NCI-H1417 treated with DMSO at 0.1 percent for 48 hours (cell line): ENCODE measurements around the gene TMEM203.

Experiments used
- DNase-seq: peaks from one replicate; lab custom pipeline; 2025; lab: John Stamatoyannopoulos, UW

The TMEM203 gene

DNA sequence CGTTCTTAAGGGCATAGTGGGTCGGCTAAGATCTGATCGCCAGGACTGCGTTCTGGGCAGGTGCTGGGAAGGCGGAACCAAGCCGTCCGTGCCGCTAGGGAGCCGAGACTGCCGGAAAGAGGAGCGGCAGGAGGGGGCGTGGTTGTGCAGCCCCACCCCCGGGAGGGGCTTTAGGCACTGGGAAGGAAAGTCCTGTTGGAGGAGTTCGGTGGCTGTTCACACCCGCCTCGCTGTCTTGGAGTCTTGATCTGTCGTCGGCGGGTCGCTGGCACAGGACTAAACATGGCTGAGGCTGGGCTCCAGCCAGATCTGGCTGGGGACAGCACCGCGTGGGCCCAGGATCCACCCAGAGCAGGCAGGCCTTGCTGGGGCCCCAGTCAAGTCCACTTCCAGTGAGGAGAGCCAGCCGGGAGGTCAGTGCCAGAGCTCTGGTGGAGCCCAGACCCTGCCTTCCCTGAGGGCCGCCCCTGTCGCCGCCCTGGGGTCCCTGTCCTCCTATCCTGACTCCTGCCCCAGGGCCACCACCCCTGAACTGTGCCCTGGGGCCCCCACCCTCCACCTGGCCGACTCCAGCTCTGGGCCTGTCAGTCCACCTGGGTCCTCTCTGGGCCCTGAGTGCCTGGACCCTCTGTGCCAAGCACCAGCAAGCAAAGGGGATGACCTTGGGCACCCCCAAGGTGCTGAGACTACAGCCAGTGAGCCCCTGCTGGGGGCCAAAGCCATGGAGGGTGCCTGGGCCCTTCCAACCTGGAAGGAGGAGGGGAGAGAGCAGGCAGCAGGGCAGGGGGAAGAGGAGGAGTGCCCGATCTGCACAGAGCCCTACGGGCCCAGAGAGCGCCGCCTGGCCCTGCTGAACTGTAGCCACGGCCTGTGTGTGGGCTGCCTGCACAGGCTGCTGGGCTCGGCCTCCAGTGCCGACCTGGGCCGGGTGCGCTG, 12.1 kb upstream of the TMEM203 start:
- no peak for DNase-seq

DNA sequence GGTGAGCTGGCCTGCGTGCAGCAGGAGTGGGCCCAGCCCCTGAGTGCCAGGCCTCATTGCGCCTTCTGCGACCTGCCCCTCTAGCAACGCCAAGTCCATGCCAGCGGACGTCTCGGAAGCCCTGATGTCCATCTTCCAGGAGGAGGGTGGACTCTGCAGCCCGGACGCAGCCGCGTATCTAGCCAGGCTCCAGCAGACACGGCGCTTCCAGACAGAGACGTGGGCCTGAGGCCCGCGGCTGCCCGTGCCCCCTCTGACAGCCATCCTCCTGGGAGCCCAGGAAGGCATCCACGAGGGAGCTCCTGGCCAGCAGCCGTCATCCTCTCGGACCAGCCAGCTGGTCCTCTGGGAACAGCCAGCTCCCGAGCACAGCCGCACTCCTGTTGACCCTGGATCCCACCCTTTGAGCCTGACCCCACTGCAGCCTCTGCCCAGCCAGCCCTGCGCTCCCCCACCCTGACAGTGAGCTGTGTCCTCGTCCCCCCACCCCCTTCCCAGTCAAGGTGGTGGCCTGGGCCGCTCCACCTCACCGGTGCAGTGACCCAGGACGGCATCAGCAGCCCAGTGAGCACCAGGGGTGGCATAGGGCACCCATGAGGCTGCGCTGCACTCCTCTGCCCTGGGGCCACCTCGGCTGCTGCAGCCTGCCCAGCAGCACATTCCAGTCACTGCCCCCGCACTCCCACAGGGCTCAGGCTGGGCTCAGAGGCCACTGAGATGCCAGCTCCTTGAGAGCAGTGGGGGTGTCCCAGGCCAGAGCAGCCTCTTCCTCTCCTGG, 10.9 kb upstream of the TMEM203 start:
- no peak for DNase-seq

DNA sequence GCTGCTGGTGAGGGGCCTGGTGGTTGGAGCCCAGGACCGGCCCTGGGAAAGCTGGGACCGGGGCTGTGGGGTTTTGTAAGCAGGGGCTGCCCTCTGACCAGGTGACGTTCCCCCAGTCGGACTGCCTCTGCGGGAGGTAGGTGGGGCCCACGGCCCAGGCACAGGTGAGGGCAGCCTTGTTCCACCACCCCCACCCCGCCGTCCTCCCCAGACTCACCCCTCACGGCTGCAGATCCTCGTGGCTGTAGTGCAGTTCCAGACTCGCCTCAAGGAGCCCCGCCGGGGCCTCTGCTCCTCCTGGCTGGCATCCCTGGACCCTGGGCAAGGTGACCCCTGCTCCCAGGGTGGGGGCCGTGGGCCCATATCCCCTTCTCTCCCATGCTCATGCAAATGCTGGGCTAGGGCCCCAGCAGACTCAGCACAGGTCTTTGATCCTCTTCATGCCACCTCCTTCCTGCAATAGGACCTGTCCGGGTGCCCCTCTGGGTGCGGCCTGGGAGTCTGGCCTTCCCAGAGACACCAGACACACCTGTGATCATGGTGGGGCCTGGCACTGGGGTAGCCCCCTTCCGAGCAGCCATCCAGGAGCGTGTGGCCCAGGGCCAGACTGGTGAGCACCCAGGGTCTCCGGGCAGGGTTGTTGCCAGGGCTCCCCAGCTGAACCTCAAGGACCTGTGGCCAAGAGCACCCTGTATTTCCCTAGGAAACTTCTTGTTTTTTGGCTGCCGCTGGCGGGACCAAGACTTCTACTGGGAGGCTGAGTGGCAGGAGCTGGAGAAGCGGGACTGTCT, 9.9 kb upstream of the TMEM203 start:
- no peak for DNase-seq

DNA sequence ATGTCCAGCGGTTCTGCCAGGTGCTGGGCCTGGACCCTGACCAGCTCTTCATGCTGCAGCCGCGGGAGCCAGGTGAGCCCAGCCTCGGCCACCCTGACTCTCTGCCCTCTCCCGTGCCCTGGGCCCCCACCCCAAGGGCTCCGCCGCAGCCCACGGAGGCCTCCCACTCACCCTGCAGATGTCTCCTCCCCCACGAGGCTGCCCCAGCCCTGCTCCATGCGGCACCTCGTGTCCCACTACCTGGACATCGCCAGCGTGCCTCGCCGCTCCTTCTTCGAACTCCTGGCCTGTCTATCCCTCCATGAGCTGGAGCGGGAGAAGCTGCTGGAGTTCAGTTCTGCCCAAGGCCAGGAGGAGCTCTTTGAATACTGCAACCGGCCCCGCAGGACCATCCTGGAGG, 9.2 kb upstream of the TMEM203 start:
- no peak for DNase-seq

DNA sequence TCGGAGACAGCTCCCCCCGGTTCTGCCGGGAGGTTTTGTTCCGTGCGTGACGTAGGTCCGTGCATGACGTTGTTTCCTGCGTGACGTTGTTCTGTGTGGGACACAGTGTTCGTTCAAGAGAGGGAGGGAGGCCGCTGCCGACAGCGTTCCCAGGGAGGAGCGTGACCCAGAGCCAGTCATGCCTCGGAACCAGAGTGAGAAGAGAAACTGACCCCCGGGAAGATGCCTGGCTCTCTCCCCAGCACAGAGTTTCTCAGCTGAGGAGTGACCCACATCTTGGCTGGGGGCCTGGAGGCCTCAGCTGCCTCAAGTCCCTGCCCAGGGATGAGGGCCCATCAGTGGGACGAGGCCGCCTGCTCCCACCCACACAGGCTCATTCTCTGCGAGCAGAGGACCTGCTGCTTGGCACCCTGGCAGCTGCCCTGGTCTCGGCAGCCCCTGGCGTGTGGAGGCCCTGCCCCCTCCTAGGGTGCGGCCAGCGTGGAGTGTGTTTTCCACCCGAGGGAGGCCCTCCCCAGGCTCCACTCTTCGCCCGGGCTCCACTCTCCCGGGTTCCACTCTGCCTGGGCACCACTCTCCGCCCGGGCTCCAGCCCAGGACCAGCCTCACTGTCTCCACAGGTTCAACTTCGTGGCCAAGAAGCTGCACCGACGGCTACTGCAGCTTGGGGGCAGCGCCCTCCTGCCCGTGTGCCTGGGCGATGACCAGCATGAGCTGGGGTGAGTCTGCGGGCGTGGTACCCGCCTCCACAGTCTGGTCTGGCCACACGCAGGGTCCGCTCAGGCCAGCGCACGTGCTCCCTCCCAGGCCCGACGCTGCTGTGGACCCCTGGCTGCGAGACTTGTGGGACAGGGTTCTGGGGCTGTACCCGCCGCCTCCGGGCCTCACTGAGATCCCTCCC, 8.0 kb upstream of the TMEM203 start:
- DNase-seq = no peak

DNA sequence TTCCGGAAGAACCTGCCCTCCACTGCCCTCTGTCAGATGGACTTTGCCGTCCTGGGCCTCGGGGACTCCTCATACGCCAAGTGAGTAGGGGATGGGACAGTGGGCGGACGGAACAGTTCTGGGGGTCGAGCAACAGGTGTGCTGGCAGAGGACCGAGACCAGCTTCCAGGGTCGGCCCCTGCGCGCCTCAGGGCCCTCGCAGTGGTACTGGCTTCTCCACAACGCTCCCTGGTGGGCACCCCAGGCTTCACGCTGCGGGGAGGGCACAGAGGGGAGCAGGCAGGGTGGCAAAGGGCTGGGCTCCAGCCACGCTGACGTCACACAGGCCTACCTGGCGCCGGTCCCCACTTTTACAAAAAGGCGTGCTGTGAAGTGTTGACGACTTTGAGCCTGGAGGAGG, 7.1 kb upstream of the TMEM203 start:
- no peak for DNase-seq

DNA sequence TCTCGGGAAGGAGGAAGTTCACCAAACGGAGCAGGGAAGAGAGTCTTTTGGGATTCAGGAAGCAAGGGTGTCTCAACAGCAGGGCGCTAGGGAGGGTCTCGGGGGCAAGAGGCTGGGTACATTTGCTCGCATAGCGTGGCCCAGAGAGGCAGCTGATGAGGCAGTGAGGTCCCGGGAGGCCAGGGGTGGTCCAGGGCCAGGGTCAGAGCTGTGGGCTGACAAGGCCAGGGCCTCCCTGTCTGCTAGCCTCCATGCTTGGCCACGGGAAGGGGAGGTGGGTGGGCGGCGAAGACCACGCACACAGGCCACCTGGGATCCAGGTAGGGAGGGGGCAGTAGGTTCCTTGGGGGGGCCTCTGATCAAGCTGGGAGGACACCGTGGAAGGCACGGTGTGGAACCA, 6.1 kb upstream of the TMEM203 start:
- DNase-seq = no peak

DNA sequence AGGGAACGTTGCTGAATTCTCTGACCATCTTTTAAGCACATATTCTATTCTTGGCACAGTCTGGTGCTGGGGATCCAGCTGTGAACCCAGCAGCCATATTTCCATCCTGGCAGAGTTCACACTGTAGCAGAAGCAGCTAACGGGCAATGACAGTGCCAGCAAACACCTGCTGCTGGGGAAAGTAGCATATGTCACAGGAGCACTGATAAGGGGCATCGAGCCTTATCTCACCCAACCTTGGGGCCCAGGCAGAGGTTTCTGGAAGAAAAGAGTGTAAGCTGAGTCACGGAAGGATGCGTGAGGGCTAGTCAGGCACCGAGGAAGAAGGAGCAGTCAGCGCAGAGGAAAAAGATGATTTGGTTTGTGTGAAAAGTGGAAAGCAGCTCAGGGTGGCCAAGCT, 1.2 kb upstream of the TMEM203 start:
- no peak for DNase-seq

DNA sequence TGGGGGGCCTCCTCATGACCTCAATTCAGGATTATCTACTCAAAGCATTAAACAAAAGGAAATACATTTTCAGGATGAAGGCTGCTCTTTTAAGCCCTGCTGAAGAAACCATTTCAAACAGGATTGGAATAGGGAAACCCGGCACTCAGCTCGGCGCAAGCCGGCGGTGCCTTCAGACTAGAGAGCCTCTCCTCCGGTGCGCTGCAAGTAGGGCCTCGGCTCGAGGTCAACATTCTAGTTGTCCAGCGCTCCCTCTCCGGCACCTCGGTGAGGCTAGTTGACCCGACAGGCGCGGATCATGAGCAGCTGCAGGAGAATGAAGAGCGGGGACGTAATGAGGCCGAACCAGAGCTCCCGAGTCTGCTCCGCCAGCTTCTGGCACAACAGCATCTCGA, 720 bp downstream of the TMEM203 start:
- no peak for DNase-seq

DNA sequence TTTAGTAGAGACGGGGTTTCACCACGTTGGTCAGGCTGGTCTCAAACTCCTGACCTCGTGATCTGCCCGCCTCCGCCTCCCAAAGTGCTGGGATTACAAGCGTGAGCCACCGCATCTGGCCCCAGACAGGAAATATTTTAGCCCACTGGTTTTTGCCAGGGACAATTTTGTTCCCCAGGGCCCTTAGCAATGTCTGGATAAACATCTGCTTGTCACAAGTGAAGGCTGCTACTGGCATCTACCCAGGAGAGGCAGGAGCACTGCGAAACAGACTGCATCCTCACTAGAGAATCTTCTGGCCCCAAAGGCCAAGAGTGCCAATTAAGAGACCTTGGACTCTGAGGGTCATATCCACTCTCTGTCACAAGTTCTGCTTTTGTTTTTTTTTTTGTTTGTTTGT, 2.5 kb downstream of the TMEM203 start:
- DNase-seq = no peak

DNA sequence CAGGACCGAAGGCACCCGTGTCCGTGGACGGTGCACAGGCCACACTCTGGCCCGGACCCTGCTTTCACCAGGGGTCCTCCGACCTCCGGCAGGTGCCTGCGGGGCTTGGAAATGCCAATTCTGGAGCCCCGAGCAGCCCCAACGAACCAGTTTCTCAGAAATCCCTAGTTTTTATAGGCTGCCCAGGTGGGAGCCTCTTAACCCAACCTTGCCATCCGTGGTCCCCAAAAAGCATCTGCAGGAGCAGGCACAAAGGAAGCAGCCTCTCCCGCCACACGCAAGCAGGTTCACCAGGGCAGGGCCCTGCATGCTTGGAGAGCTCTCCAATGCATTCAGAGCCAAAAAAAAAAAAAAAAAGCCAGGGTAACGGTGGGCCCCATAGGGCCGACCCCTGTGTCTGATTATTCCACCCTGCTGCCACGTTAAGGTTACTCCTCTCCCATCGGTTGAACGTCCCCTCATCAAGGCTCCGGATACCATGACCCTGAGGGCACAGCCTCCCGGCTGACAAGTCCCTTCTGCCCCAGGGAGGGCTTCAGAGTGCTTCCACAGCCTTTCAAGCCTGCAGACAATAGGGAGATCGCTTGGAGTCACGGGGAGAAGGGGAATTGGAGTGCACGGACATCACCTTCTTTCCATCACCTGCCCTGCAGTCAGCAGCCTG, 4.1 kb downstream of the TMEM203 start:
- DNase-seq = no peak

DNA sequence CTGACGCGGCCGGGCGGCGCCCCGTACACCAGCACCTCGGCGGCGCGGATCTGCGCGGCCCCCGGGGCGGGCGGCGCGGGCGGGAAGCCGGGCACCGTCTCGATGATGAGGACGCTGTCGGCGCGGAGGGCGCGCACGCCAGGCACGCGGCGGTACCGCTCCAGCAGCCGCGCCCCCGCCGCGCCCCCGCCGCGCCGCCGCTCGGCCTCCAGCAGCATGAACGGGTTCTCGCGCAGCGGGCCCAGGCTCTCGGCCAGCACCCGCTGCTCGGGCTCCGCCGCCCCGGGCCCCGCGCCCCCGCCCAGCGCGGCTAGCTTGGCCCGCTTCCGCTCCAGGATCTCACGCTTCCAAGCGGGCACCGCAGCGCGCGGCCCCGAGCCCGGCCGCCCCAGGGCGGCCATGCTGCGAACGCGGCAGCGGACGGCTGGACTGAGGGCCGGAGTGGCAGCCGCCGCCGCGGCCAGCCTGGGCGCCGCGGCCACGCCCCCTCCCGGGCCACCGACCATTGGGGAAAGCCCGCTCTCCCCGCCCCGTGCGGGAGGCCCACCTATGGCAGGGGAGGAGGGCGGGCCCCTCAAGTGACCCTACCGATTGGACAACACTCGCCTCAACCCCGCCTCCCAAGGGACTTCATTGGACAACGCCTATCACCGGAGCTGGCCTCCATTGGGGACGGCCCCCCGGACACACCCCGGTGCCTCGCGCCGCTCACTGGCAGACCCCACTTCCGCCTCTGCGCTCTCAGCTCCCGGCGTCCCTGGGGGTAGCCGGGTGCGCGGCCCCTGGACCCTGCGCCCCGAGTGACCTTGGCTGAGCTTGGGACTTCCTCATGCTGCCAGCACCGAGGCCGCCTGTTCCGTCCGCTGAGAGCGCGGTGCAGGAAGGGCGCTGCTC, 4.9 kb downstream of the TMEM203 start, which contains the start of gene TPRN:
Gene TPRN (minus strand): TSS at position 431 of the 894 bp plus-strand sequence. CDS start 30 bp downstream, at position 401.
- peak; percentile 97 for DNase-seq

DNA sequence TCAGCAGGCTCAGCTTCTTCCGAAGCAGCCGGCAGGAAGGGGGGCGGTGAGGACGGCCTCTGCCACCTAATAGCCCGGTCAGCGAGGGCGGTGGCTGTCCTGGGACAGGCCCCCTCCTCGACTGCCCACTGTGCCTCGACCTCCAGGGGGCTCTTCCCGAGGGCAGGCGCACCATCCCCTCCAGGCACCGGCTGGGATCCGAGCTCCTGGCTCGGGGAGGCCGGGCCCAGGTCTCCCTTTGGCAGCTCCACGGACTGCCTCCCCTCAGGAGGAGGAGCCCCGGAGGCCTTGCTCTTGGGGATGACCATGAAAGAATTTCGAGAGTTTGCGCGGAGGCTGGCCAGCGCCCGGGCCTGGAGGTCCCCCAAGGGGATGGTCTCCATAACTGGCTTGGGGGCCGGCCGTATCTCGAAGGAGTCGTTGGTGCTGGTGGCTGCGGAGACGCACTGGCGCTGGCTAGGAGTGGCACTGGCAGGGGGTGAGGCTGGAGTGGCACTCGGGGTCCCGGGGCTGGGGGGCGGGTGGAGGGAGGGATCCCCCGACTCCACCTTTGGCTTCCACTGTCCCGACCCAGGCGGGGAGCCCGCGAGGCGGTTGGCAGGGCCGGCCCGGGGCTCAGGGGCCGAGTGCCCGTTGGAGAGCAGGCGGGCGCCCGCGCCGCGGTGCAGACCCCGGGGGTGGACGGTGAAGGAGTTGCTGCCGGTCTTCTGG, 5.9 kb downstream of the TMEM203 start:
- DNase-seq = no peak

DNA sequence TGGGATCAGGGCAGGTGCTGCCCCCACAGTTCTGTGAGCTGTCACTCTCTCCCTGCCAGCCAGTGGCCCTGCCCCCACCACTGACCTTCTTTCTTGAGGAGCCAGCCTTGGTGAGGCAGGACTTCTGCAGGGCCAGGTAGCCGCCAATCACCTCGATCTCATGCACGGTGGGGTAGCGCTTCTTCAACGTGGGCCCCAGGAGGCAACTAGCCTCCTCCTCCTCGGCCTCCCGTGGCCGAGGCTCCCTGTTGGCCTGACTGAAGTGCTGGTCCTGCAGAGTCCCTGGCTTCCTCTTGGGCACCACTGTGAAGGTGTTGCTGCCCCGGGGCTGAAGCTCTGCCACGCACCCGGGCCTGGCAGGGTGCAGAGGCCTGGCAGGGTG, 6.6 kb downstream of the TMEM203 start:
- DNase-seq = no peak

DNA sequence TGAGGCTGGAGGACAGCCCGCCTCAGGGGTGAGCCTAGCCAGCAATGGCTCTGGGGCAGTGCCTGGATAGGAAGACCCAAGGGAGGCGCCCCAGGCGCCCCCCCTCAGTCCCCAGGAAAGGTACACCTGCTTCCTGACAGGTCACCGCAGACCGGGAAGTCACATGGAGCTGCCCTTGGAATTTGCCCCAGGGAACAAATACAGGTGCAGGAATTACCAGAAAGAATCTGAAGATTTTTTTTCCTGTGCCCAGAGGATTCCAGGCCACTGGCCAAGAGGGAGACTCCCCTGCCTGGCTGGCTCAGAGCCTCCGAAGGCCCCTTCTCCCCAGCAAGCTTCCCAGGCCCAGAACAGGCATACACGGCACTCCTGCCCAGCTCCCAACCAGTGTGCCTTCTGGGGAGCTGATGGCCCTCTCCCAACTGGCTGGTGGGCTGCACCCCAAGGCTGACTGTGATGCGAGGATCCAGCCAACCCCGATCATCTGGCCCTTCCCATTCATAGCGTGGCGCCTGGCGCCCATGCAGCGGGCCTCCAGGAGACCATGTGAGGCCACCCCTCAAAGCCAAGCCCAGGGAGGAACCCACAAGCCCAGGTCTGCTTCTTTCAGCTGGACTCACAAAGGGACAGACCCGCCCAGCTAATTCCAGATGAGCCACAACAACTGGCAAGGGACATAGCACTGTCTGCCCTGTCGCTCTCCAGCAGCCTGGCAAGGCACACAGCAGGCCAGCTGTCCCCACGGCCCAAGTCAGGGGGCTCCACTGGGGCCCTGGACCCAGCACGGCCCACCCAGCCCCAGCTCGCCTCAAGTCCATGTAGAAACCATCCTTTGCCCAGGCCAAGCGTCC, 7.2 kb downstream of the TMEM203 start:
- no peak for DNase-seq

DNA sequence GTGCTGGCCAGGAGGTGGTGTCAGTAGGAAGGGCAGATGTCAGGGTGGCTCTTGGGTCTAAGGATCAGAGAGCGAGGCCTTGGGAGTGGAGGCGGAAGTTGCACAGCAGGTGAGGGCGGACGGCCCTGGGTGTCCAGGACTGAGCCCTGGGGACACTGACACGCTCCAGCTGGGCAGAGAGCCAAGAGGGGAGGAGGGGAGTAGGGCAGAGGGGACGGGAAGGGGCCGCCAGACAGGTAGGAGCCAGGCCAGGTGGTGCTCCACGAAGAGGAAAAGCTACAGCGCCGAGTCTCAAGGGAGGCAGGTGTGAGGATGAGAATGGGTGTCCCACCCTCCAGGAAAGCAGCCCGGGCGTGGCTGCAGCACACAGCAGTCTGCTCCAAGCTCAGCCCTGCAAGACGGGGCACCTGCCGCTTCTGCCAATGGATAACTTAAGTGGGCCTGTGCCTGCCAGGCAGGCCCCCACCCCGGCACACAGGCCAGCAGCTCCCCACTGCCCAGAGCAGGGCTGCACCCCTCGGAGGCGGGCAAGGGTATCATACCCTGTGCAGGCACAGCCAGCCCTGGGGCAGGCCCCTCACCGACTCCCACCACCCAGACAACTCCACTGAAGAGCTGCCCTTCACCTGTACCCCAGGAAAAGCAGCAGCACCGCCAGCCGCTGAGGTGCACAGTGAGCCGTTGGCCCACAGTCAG, 9.8 kb downstream of the TMEM203 start:
- DNase-seq = peak; percentile 87

DNA sequence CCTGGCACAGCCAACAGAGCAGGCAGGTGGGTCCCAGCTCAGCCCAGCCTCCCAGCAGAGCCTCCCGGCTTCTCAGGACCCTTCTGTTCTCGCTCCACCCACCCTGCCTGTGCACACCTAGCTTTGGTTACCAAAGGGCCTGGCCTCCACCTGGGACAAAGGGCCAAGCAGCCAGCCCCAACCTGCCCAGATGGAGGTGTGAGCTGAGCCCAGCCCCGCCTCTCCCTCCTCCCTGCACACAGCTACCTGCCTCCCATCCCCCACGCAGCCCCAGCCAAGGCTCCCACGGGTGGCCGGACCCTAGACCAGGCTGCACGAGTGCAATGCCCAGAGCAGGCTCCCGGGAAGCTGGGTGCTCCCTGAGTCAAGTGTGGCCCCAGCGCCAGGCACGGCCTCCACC, 10.5 kb downstream of the TMEM203 start:
- DNase-seq = no peak
